H54 (cell line): ENCODE data around the gene PRPF40A.
A peak's percentile ranks its signal among the peaks of the same experiment; 100 is the strongest.
"Not testable (repeated sequence)": the region's sequence is repeated elsewhere in the genome, so short reads cannot be mapped to it uniquely, and the experiment has no call there.

ENCODE experiments used
- DNase-seq: peaks from one replicate; pipeline ENCODE4 v3.0.0; 2011; ENCODE audit warnings: low spot score, mixed read lengths; ENCODE audit not compliant: insufficient read length
- FAIRE-seq: peaks from 3 replicates; lab custom pipeline; 2011; peaks lifted over from hg19 to GRCh38; lab: Jason Lieb, UNC
- POLR2A ChIP-seq: IDR thresholded peaks from 2 replicates; pipeline ENCODE4 v1.6.1; 2011; ENCODE audit warnings: low read depth, mild to moderate bottlenecking, low read length

Gene PRPF40A

GRCh38 chr2:152717228-152718075 lies at the start of gene PRPF40A:
PRPF40A (minus strand) TSS chr2:152717461; CDS start chr2:152717439, 22 bp downstream.
- peak; percentile 64 for TF ChIP-seq POLR2A

DNA sequence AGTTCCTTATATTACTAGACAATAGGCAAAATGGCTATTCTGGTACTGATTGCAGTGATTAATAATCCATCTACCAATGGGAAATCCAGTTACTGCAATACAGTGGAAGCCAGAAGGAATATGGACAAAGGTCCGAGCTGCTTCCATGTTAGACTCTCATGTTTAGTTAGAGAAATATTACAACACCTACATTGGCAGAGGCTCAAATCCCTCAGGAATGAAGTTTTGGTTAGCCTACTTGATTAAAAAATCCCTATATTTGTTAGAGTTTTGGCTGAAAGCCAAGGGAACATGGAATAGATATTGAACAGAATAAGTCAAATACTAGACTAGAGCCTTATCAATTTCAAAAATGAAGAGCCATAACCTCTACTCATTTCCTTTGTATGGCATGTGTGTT lies 49.7 kb upstream of the PRPF40A start:
- TF ChIP-seq POLR2A = no peak
- FAIRE-seq (no peak), DNase-seq (no peak)

More at GRCh38 chr2:152717228-152718075, at the start of gene PRPF40A:
- DNase-seq = peak; percentile 74
- FAIRE-seq = peak; percentile 93

DNA sequence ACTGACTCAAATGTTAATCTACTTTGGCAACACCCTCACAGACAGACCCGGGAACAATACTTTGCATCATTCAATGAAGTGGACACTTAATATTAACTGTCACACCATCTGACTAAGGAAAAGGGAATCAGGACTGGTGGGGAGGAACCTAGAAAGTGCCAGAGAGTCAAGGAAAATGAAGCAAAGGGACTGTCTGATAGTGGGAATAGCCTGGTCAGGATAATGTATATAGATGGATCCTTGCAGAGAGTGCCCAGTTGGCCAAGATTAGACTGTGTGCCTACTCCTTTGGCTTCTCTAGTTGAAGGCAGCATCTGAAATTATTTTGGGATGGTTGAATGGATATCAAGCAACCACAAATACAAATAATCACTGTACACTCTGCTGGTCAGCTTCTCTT lies 46.4 kb upstream of the PRPF40A start:
- DNase-seq (no peak), FAIRE-seq (no peak)
- TF ChIP-seq POLR2A = no peak

GRCh38 chr2:152763208-152763607 lies 45.9 kb upstream of the PRPF40A start:
- not testable (repeated sequence) for FAIRE-seq, DNase-seq

- DNase-seq (no peak), FAIRE-seq (no peak)
- TF ChIP-seq POLR2A = no peak
Observed at GRCh38 chr2:152762202-152762601, 44.9 kb upstream of the PRPF40A start.

DNA sequence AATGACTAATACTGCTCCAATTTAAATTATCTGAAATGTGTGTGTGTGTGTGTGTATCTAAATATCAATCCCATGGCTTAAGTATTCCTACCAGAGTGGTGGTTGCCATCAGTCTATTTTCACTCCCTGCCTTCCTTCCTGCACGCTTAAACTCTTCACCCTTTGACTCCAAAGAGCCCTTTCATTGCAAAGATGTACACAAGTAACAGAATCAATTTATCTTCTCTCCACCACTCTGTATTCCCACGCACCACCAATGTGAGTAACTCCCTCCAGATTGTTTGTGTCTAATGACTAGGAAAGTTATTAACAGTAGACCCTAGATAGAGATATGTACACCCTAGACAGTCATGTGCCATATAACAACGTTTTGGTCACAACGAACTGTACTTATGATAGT lies 44.0 kb upstream of the PRPF40A start:
- no peak for TF ChIP-seq POLR2A
- FAIRE-seq (no peak), DNase-seq (no peak)

DNA sequence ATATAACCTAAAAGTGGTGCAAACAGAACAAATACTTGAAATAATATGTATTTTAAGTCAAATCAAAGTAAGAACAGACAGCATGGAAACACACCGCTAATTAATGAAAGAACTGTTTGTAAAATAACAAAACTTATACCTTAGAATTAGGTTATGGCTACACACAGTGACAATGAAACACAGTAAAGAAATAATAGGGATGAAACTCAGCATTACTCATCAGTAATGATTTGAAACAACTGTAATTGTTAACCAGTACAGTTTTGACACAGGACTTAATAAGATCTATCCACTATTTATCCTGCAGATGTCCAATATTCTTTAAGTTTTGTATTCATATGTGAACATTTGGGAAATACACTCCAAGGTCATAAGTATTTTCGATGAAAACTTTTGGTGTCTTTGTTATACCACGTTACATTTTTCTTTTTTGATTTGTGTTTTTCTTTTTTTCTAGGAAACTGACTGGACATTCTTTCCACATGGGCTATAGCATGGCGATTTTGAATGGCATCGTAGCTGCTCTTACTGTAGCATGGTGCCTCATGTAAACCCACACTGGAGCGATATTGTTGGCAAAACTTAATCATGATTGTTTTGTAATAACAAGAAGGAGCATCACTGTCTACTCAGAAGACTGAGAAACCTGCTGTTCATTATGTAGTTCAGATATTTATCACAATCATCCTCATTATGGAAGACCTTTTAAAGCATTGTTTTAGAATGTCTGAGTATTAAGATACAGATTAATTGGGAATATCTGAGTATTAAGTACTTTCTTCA lies 42.2 kb upstream of the PRPF40A start:
- DNase-seq (no peak), FAIRE-seq (no peak)
- no peak for TF ChIP-seq POLR2A

DNA sequence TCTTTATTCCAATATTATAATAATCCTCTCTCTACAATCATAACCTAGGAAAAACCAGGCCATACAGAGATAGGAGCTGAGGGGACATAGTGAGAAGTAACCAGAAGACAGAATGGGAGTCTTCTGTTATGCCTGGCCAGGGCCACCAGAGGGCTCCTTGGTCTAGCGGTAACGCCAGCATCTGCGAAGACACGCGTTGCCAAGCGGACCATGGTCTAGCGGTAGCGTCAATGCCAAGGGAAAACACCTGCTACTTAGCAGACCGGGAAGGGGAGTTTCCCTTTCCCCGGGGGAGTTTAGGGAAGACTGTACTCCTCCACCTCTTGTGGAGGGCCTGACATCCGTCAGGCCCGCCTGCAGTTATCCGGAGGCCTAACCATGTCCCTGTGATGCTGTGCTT lies 37.8 kb upstream of the PRPF40A start:
- no peak for TF ChIP-seq POLR2A
- no peak for FAIRE-seq
- no peak for DNase-seq

DNA sequence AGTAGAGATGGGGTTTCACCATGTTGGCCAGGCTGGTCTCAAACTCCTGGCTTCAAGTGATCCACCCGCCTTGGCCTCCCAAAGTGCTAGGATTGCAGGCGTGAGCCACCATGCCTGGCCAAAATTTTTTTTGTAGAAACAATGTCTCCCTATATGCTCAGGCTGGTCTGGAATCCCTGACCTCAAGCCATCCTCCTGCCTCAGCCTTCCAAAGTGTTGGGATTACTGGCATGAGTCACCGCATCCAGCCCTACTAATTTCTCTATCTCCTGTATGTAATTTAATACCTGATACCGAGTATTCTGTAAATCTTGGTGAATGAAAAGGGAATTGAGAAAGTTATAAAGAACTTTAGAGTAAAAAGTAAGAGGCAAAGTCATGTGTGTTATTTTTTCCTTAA lies 30.5 kb upstream of the PRPF40A start:
- not testable (repeated sequence) for DNase-seq, FAIRE-seq

DNA sequence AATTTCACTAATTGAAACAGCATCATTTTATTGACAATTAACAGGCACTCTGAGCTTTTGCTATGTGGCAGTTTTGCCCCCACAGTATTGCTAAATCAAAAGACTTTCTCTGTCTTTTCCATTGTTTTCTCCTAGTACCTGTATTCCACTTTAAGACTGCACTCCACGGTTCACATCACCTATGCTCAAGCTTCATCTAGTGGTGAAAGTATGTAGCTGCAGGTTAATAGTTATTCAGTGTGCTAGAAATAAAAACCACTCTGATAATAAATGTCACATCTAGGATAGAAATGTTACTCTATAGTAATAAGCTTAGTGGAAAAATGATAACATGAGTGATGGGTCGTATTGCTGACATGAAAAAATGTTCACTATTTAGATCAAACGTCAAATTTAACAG lies 25.7 kb upstream of the PRPF40A start:
- TF ChIP-seq POLR2A = no peak
- FAIRE-seq (no peak), DNase-seq (no peak)

DNA sequence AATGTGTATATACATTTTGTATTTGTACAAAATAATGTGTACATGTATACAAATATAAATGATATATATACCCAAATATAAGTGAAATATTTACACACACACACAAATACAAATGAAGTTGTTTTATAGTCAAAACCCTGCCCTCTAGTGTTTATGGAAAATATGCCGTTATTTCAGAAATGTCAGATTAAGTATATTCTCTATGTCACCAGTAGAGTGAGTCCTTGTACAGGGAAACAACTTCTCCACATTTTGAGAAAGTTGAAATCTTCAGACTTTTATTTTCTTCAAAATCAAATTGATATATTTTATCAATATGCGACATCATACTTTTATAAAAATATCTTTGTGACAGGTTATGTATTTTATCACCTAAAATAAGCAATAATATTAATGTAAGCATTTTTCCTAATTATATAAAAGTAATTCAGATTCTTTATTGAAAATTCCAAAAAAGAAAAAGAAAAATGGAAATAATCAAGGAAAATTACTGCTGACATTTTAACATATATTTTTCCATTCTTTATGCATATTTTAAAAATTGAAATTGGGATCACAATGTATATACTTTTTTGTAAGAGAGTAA lies 23.6 kb upstream of the PRPF40A start:
- FAIRE-seq (no peak), DNase-seq (no peak)
- no peak for TF ChIP-seq POLR2A

GRCh38 chr2:152739705-152740104 lies 22.4 kb upstream of the PRPF40A start:
- not testable (repeated sequence) for DNase-seq, FAIRE-seq

GRCh38 chr2:152738438-152738837 lies 21.2 kb upstream of the PRPF40A start:
- DNase-seq = no peak

GRCh38 chr2:152737509-152737908 lies 20.2 kb upstream of the PRPF40A start:
- FAIRE-seq, DNase-seq: not testable (repeated sequence)

More at GRCh38 chr2:152738438-152738837, 21.2 kb upstream of the PRPF40A start:
- FAIRE-seq = no peak
- TF ChIP-seq POLR2A = no peak
